GM12878 (cell line): Measurements from ENCODE around the gene SUSD1. TPM values are rescaled to one million over a fixed set of nuclear protein-coding genes. Genes with fewer than 3 reads are reported as not detected.

Source experiments
- ATAC-seq: fragments of 200-7000 bp; cut with Tn5 transposase; 3 replicates; pipeline ENCODE4 v1.9.1; 2020; ENCODE audit warnings: mild to moderate bottlenecking, moderate library complexity
- BruUV-seq: library from RNA; stranded (reverse); fragments of 400-500 nt; replicated peaks from 2 replicates; lab custom pipeline; 2021; lab: Mats Ljungman, UMichigan
- CTCF ChIA-PET: fragments of 300-600 bp; sonication (Branson Sonifier 250); formaldehyde crosslinking; extraction: SDS; loops from one replicate; lab custom pipeline; 2021; ENCODE audit warnings: inconsistent platforms; lab: Yijun Ruan, JAX
- POLR2A ChIA-PET: fragments of 350-600 bp; formaldehyde crosslinking; extraction: SDS; loops from one replicate; lab custom pipeline; 2021; ENCODE audit warnings: inconsistent platforms; lab: Charles Lee
- RAD21 ChIA-PET: fragments of 300-600 bp; sonication (Branson Sonifier 250); formaldehyde crosslinking; loops from one replicate; lab custom pipeline; 2023; ENCODE audit warnings: antibody characterized with exemption; ENCODE audit not compliant: unreplicated experiment; lab: Charles Lee
- SMC1A ChIA-PET: fragments of 300-600 bp; sonication (Branson Sonifier 250); formaldehyde crosslinking; loops from one replicate; lab custom pipeline; 2023; ENCODE audit not compliant: unreplicated experiment, uncharacterized antibody; lab: Charles Lee
- DNase-seq: peaks from one replicate; pipeline ENCODE4 v3.0.0-alpha.2; 2011; ENCODE audit warnings: low read depth, low spot score
- FAIRE-seq: peaks from 3 replicates; lab custom pipeline; 2011; peaks lifted over from hg19 to GRCh38; lab: Jason Lieb, UNC
- H2AFZ ChIP-seq: 2 replicates; pipeline ENCODE4 v1.6.0; 2011; ENCODE audit warnings: low read depth, low read length, control low read depth; ENCODE audit not compliant: control insufficient read depth
- H3K27ac ChIP-seq: 2 replicates; pipeline ENCODE4 v1.5.1; 2011; ENCODE audit warnings: control low read depth; ENCODE audit not compliant: control insufficient read depth, insufficient read depth
- H3K27me3 ChIP-seq, 2 experiments: replicated peaks in 1 of 2; 2 replicates each; pipeline versions ENCODE4 v1.6.0 to v1.6.1; 2011; ENCODE audit warnings: low read length in 1 of 2; ENCODE audit not compliant: control insufficient read depth in 2 of 2, insufficient read depth in 2 of 2
- H3K36me3 ChIP-seq, 2 experiments: 2 replicates each; pipeline ENCODE4 v1.5.1; 2011; ENCODE audit warnings: low read length in 1 of 2; ENCODE audit not compliant: control insufficient read depth in 2 of 2, insufficient read depth in 2 of 2
- H3K4me1 ChIP-seq: 2 replicates; pipeline ENCODE4 v1.6.1; 2011; ENCODE audit warnings: mild to moderate bottlenecking, low read length, moderate library complexity, mixed read lengths; ENCODE audit not compliant: control insufficient read depth, insufficient read depth
- H3K4me2 ChIP-seq: 2 replicates; pipeline ENCODE4 v1.6.0; 2011; ENCODE audit warnings: control low read depth; ENCODE audit not compliant: control insufficient read depth, insufficient read depth
- H3K4me3 ChIP-seq: fragments of 200-600 bp; sonication (generic); 2 replicates; pipeline ENCODE4 v1.5.1; 2016
- H3K79me2 ChIP-seq: 2 replicates; pipeline ENCODE4 v1.6.0; 2011; ENCODE audit warnings: low read length; ENCODE audit not compliant: control insufficient read depth, insufficient read depth
- H3K9ac ChIP-seq: 2 replicates; pipeline ENCODE4 v1.8.0; 2011; ENCODE audit warnings: low read length, control low read depth, mixed read lengths; ENCODE audit not compliant: control insufficient read depth, insufficient read depth
- H3K9me3 ChIP-seq: replicated peaks from 3 replicates; pipeline ENCODE4 v1.5.1; 2011; ENCODE audit warnings: mild to moderate bottlenecking, low read length; ENCODE audit not compliant: control insufficient read depth, insufficient read depth
- H4K20me1 ChIP-seq: 2 replicates; pipeline ENCODE4 v1.6.0; 2011; ENCODE audit not compliant: control insufficient read depth, insufficient read depth
- E4F1 ChIP-seq: fragments of 450-650 bp; IDR thresholded peaks from 2 replicates; pipeline ENCODE4 v1.6.1; 2018; ENCODE audit warnings: borderline replicate concordance, mild to moderate bottlenecking; ENCODE audit not compliant: partially characterized antibody
- EZH2 ChIP-seq: IDR thresholded peaks from 2 replicates; pipeline ENCODE4 v1.6.1; 2012; ENCODE audit warnings: low read depth, mild to moderate bottlenecking, control low read depth, inconsistent platforms, low read length, borderline replicate concordance; ENCODE audit not compliant: control insufficient read depth
- GATAD2B ChIP-seq: fragments of 450-650 bp; conservative IDR thresholded peaks from 2 replicates; pipeline ENCODE4 v1.6.1; 2017; ENCODE audit warnings: low read depth, mild to moderate bottlenecking, moderate library complexity
- NBN ChIP-seq: fragments of 450-650 bp; IDR thresholded peaks from 2 replicates; pipeline ENCODE4 v1.6.1; 2016
- POU2F2 ChIP-seq: IDR thresholded peaks from 3 replicates; pipeline ENCODE4 v1.6.1; 2011; ENCODE audit warnings: low read depth, mild to moderate bottlenecking, low read length, borderline replicate concordance
- ZNF592 ChIP-seq: fragments of 450-650 bp; IDR thresholded peaks from 2 replicates; pipeline ENCODE4 v1.6.1; 2017; ENCODE audit warnings: mild to moderate bottlenecking, moderate library complexity
- ZNF687 ChIP-seq: fragments of 450-650 bp; IDR thresholded peaks from 2 replicates; pipeline ENCODE4 v1.6.1; 2017; ENCODE audit warnings: mild to moderate bottlenecking, moderate library complexity
- WGBS: methylation state at CpG from one replicate; pipeline ENCODE4 v1.1.6; 2016; ENCODE audit warnings: low lambda C conversion rate; ENCODE audit not compliant: insufficient replicate concordance, insufficient coverage; ENCODE audit errors: missing lambda C conversion rate; 5-methylcytosine and 5-hydroxymethylcytosine counted together
- in situ Hi-C: fragments of 300-500 bp; cut with MboI; formaldehyde crosslinking; loops from 9 replicates; pipeline ENCODE4 v1.14.3; 2018; ENCODE audit warnings: mixed read lengths
- intact Hi-C: fragments of 100-400 bp; cut with micrococcal nuclease; formaldehyde crosslinking; loops from one replicate; pipeline ENCODE4 v1.14.2; 2022; ENCODE audit not compliant: unreplicated experiment
- polyA plus RNA-seq, 11 experiments: library from polyadenylated mRNA; depleted of rRNA in 4 of 11; unstranded in 6 of 11; stranded (reverse) in 5 of 11; fragments of >200 nt; fragmentation: Nextera tagmentation in 4 of 11; fragmentation: Illumina TruSeq in 1 of 11; extraction: Ambion mirVana in 4 of 11; extraction: Trizol in 1 of 11; gene quantifications; 1 replicate in 1 of 11; 2 replicates in 10 of 11; pipeline versions ENCODE4 v1.2.1 to v1.2.3, GENCODE V29; 2011 to 2016; ENCODE audit warnings: inconsistent platforms in 2 of 11, missing spikeins in 2 of 11, low read depth in 1 of 11
- total RNA-seq, 4 experiments: library from RNA; depleted of rRNA in 3 of 4; stranded (reverse); fragments of >200 nt in 3 of 4; fragmentation: Illumina TruSeq in 1 of 4; extraction: Trizol in 1 of 4; gene quantifications; 2 replicates each; pipeline versions ENCODE4 v1.2.1 to v1.2.3, GENCODE V29; 2013 to 2021

SUSD1 gene
- total and polyA plus RNA-seq, 10 of the 15 experiments (the other 5 are each of a cell fraction or from before 2014, with no cell fraction given) = 6.7 to 20.8 (median 13.2) TPM

GRCh38 chr9:112034216-112034611 lies 140.9 kb downstream of the SUSD1 start (continued):
- TF ChIP-seq E4F1 (no peak), POU2F2 (no peak)
- TF ChIP-seq, all 136 proteins: peak for 0

- H3K9me3 ChIP-seq = no peaks in the 10 kb centered on the region; the same call in 2 of the 3 replicates
- POLR2A ChIA-PET = interaction anchor here (0.5 to 10.9 kb wide), 13 partner anchors 12 to 312 kb away, joined by 3 to 158 read pairs (median 6); no protein-coding TSS in a partner anchor
- peak overlapping the region; percentile 85 for H3K4me2 ChIP-seq
- H3K27me3 ChIP-seq = no peaks in the 10 kb centered on the region
- no peak overlapping the region; the same call in 1 of the 2 replicates for H2AFZ ChIP-seq
- CTCF ChIA-PET = interaction anchor here (1.2 to 4.8 kb wide), 13 partner anchors 12 to 118 kb away, joined by 3 to 41 read pairs (median 8); no protein-coding TSS in a partner anchor
- SMC1A ChIA-PET = interaction anchor here (0.9 to 14.5 kb wide), 25 partner anchors 8 to 136 kb away, joined by 3 to 313 read pairs (median 5); no protein-coding TSS in a partner anchor
- FAIRE-seq (peak; percentile 38), ATAC-seq (peak; percentile 2; the same call in 2 of the 3 replicates), DNase-seq (peak; percentile 78)
- RAD21 ChIA-PET = interaction anchor here (0.7 to 14.7 kb wide), 17 partner anchors 14 to 273 kb away, joined by 3 to 339 read pairs (median 12); partner anchors contain the start of gene UGCG
- BruUV-seq = no TSS peak
- peak overlapping the region; percentile 97 for H3K27ac ChIP-seq
- peaks cover 6% of the 10 kb centered on the region for H3K79me2 ChIP-seq
- peaks cover 73% of the 10 kb centered on the region for H3K4me1 ChIP-seq
- in situ Hi-C loops = no loop called here
- H3K4me3 ChIP-seq = peak overlapping the region; percentile 14; the same call in 1 of the 2 replicates
- H4K20me1 ChIP-seq = no peaks in the 10 kb centered on the region
- no peaks in the 10 kb centered on the region for H3K36me3 ChIP-seq
- peak overlapping the region; percentile 67 for H3K9ac ChIP-seq
- intact Hi-C loops = loop anchor here (2.0 kb wide), 1 partner anchor 135 kb away; no protein-coding TSS in a partner anchor
- WGBS = 4% methylated on average over 9 of the region's 9 CpGs
- TF ChIP-seq GATAD2B = no peak
- no peak for TF ChIP-seq NBN
- TF ChIP-seq ZNF592 = no peak
- TF ChIP-seq ZNF687 = no peak
- no peak for TF ChIP-seq EZH2
These were observed 141.6 kb downstream of the SUSD1 start for GRCh38 chr9:112033237-112034215.
